A549 (cell line): Measurements from ENCODE around the gene MYT1.

Experiments used
- CTCF ChIP-seq: fragments of >200 bp; sonication (Bioruptor Twin); formaldehyde crosslinking; IDR thresholded peaks from 3 replicates; pipeline ENCODE4 v1.5.1; 2016
- MAFK ChIP-seq: fragments of 450-650 bp; IDR thresholded peaks from 2 replicates; pipeline ENCODE4 v1.6.1; 2014; ENCODE audit not compliant: partially characterized antibody

- TF ChIP-seq MAFK: no peak
- TF ChIP-seq CTCF: no peak
Measured at GRCh38 chr20:64191002-64191401, 26.8 kb downstream of the MYT1 start.
